NCI-H82 (cell line): ENCODE results near the gene GAREM1.
"Not testable (repeated sequence)": the region's sequence is repeated elsewhere in the genome, so short reads cannot be mapped to it uniquely, and the experiment has no call there.

Experiments
- DNase-seq: peaks from one replicate; lab custom pipeline; 2025; lab: John Stamatoyannopoulos, UW

GAREM1 gene

GRCh38 chr18:32470714-32471633, at the start of gene GAREM1:
TSS of gene GAREM1 (minus strand) at chr18:32470882. CDS start at chr18:32470428, 454 bp downstream.
- DNase-seq, result peak; percentile 98

- DNase-seq, result no peak
Measured at GRCh38 chr18:32511147-32511546, 40.5 kb upstream of the GAREM1 start.

GRCh38 chr18:32509111-32509510, 38.4 kb upstream of the GAREM1 start:
- DNase-seq, result no peak

- no peak for DNase-seq
Measured at GRCh38 chr18:32507093-32507492, 36.4 kb upstream of the GAREM1 start.

GRCh38 chr18:32502014-32502413, 31.3 kb upstream of the GAREM1 start:
- no peak for DNase-seq

GRCh38 chr18:32501242-32501641, 30.6 kb upstream of the GAREM1 start:
- DNase-seq, result peak; percentile 44

GRCh38 chr18:32483002-32483401, 12.3 kb upstream of the GAREM1 start:
- DNase-seq, result no peak

GRCh38 chr18:32482117-32482516, 11.4 kb upstream of the GAREM1 start:
- no peak for DNase-seq

GRCh38 chr18:32480581-32480980, 9.9 kb upstream of the GAREM1 start:
- no peak for DNase-seq

- DNase-seq, result peak; percentile 93
Measured at GRCh38 chr18:32478807-32479206, 8.1 kb upstream of the GAREM1 start.

GRCh38 chr18:32478317-32478716, 7.6 kb upstream of the GAREM1 start:
- DNase-seq, result peak; percentile 62

GRCh38 chr18:32476106-32476505, 5.4 kb upstream of the GAREM1 start:
- no peak for DNase-seq

GRCh38 chr18:32475069-32475468, 4.4 kb upstream of the GAREM1 start:
- not testable (repeated sequence) for DNase-seq

- peak; percentile 30 for DNase-seq
Measured at GRCh38 chr18:32473325-32473724, 2.6 kb upstream of the GAREM1 start.

GRCh38 chr18:32472841-32473240, 2.2 kb upstream of the GAREM1 start:
- DNase-seq, result no peak

GRCh38 chr18:32470460-32470713, 295 bp downstream of the GAREM1 start:
- DNase-seq, result no peak

GRCh38 chr18:32469691-32470459, 807 bp downstream of the GAREM1 start:
- DNase-seq, result peak; percentile 54

GRCh38 chr18:32469190-32469651, 1.5 kb downstream of the GAREM1 start:
- peak; percentile 56 for DNase-seq

- DNase-seq, result no peak
Measured at GRCh38 chr18:32468147-32468845, 2.4 kb downstream of the GAREM1 start.

- no peak for DNase-seq
Measured at GRCh38 chr18:32461709-32462272, 8.9 kb downstream of the GAREM1 start.

GRCh38 chr18:32460171-32460731, 10.4 kb downstream of the GAREM1 start:
- DNase-seq, result no peak
